WTC11 (cell line): ENCODE measurements around the gene CISD3. TPM values are rescaled to one million over a fixed set of nuclear protein-coding genes. Genes with fewer than 3 reads are reported as not detected.
A peak's percentile ranks its signal among the peaks of the same experiment; 100 is the strongest.

ENCODE experiments used
- ATAC-seq: fragments of 200-7000 bp; cut with Tn5 transposase; 2 replicates; pipeline ENCODE4 v1.10.0; 2021; ENCODE audit warnings: mild to moderate bottlenecking, moderate library complexity
- CTCF ChIA-PET: fragments of 300-600 bp; sonication (Branson Sonifier 250); formaldehyde crosslinking; loops from one replicate; lab custom pipeline; 2021; ENCODE audit warnings: antibody characterized with exemption; lab: Charles Lee
- POLR2A ChIA-PET: fragments of 350-600 bp; sonication (Branson Sonifier 250); formaldehyde crosslinking; loops from one replicate; lab custom pipeline; 2021; ENCODE audit warnings: antibody characterized with exemption; lab: Charles Lee
- DNase-seq: peaks from one replicate; pipeline ENCODE4 v3.0.0; 2021; ENCODE audit warnings: low spot score
- H3K27ac Mint-ChIP-seq: 2 replicates; pipeline ENCODE4 v1.8.0; 2021; ENCODE audit warnings: mixed read lengths
- H3K27me3 Mint-ChIP-seq: 2 replicates; pipeline ENCODE4 v1.8.0; 2021; ENCODE audit warnings: low read depth, mild to moderate bottlenecking, moderate library complexity, mixed read lengths
- H3K36me3 Mint-ChIP-seq: 2 replicates; pipeline ENCODE4 v1.8.0; 2021; ENCODE audit warnings: mixed read lengths
- H3K4me1 Mint-ChIP-seq: 2 replicates; pipeline ENCODE4 v1.8.0; 2022; ENCODE audit warnings: mixed read lengths
- H3K4me3 Mint-ChIP-seq: 2 replicates; pipeline ENCODE4 v1.8.0; 2021; ENCODE audit warnings: mild to moderate bottlenecking, moderate library complexity, mixed read lengths
- H3K9me3 Mint-ChIP-seq: 2 replicates; pipeline ENCODE4 v1.8.0; 2021; ENCODE audit warnings: mixed read lengths
- ATF2 ChIP-seq: sonication (generic); formaldehyde crosslinking; IDR thresholded peaks from 2 replicates; pipeline ENCODE4 v1.8.1; 2022; ENCODE audit warnings: low read depth, missing genetic modification reagents, borderline replicate concordance
- IRF2 ChIP-seq: sonication (generic); formaldehyde crosslinking; IDR thresholded peaks from 2 replicates; pipeline ENCODE4 v1.8.0; 2022; ENCODE audit warnings: low read depth, missing genetic modification reagents, borderline replicate concordance
- MXD4 ChIP-seq: fragments of 250-450 bp; sonication (Bioruptor Pico); IDR thresholded peaks from 2 replicates; pipeline ENCODE4 v1.8.0; 2021; ENCODE audit warnings: mild to moderate bottlenecking, moderate library complexity, borderline replicate concordance
- SMAD4 ChIP-seq: sonication (generic); formaldehyde crosslinking; IDR thresholded peaks from 2 replicates; pipeline ENCODE4 v1.8.0; 2022; ENCODE audit warnings: mild to moderate bottlenecking, missing genetic modification reagents
- TCF7 ChIP-seq: sonication (generic); formaldehyde crosslinking; IDR thresholded peaks from 2 replicates; pipeline ENCODE4 v1.8.0; 2022; ENCODE audit warnings: mild to moderate bottlenecking, low read depth, missing genetic modification reagents, moderate library complexity
- ZNF416 ChIP-seq: fragments of 250-450 bp; sonication (Bioruptor Pico); IDR thresholded peaks from 2 replicates; pipeline ENCODE4 v1.9.0; 2021; ENCODE audit warnings: mild to moderate bottlenecking, inconsistent platforms
- ZNF671 ChIP-seq: fragments of 250-450 bp; sonication (Bioruptor Pico); IDR thresholded peaks from 2 replicates; pipeline ENCODE4 v1.8.0; 2021; ENCODE audit warnings: mild to moderate bottlenecking
- ZSCAN18 ChIP-seq: fragments of 250-450 bp; sonication (Bioruptor Pico); IDR thresholded peaks from 2 replicates; pipeline ENCODE4 v2.1.2; 2022; ENCODE audit warnings: mild to moderate bottlenecking, moderate library complexity
- total RNA-seq: library from RNA; stranded (reverse); gene quantifications from 3 replicates; pipeline ENCODE4 v1.2.3, GENCODE V29; 2021
- TF ChIP-seq, protein P1 (sequence below): fragments of 250-450 bp; sonication (Bioruptor Pico); IDR thresholded peaks from 2 replicates; pipeline ENCODE4 v1.8.0; 2021; ENCODE audit warnings: mild to moderate bottlenecking
- TF ChIP-seq, protein P2 (sequence below): fragments of 250-450 bp; sonication (Bioruptor Pico); conservative IDR thresholded peaks from 2 replicates; pipeline ENCODE4 v1.9.0; 2021; ENCODE audit warnings: mild to moderate bottlenecking
- TF ChIP-seq, protein P3 (sequence below): sonication (generic); formaldehyde crosslinking; conservative IDR thresholded peaks from 2 replicates; pipeline ENCODE4 v1.8.1; 2023; ENCODE audit warnings: mild to moderate bottlenecking, low read depth, missing genetic modification reagents, moderate library complexity

Gene CISD3
- total RNA-seq, 1 experiment from 2014 or later: 12.1 TPM

- TF ChIP-seq TCF7 (CRISPR knock-in tag) (no peak), ATF2 (no peak), ZNF416 (no peak), IRF2 (CRISPR knock-in tag) (no peak)
Observed at GRCh38 chr17:38741921-38742410, 11.8 kb downstream of the CISD3 start (continued).

- peaks cover 54% of the 10 kb centered on the region for H3K4me1 Mint-ChIP-seq
- ATAC-seq (no peak), DNase-seq (no peak)
- H3K27ac Mint-ChIP-seq: peak overlapping the region; percentile 30; the same call in 1 of the 2 replicates
- peaks cover 27% of the 10 kb centered on the region for H3K36me3 Mint-ChIP-seq
- no peak for TF ChIP-seq MXD4 (CRISPR knock-in tag)
- TF ChIP-seq, protein P1, sequence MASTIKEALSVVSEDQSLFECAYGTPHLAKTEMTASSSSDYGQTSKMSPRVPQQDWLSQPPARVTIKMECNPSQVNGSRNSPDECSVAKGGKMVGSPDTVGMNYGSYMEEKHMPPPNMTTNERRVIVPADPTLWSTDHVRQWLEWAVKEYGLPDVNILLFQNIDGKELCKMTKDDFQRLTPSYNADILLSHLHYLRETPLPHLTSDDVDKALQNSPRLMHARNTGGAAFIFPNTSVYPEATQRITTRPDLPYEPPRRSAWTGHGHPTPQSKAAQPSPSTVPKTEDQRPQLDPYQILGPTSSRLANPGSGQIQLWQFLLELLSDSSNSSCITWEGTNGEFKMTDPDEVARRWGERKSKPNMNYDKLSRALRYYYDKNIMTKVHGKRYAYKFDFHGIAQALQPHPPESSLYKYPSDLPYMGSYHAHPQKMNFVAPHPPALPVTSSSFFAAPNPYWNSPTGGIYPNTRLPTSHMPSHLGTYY (CRISPR knock-in tag): no peak
- TF ChIP-seq, protein P2, sequence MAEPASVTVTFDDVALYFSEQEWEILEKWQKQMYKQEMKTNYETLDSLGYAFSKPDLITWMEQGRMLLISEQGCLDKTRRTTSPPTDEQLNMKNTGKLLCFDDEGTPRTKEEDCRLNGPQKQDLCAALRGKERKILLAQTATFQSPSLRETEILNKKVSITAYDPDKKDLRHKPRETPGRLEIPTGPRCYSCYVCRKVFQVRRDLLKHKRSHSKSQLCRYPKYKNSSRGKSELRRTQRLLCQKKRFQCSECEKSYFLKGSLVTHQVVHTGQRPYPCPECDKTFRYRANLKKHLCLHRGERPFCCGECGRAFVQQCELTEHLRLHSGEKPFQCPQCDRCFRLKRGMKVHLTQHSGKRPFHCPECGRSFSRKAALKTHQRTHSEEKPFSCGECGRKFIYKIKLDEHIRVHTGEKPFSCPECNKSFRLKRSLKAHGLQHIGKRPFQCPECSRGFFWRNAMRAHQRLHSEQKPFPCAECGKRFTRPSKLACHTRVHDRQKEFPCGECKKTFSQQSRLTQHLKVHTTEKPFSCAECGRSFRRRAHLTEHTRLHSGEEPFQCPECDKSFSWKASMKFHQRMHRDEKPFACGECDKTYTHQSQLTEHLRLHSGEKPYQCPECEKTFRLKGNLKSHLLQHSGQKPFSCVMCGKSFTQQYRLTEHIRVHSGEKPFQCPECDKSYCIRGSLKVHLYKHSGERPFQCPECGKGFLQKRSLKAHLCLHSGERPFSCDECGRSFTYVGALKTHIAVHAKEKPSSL (CRISPR knock-in tag): no peak
- no peak for TF ChIP-seq ZSCAN18 (CRISPR knock-in tag)
- TF ChIP-seq, protein P3, sequence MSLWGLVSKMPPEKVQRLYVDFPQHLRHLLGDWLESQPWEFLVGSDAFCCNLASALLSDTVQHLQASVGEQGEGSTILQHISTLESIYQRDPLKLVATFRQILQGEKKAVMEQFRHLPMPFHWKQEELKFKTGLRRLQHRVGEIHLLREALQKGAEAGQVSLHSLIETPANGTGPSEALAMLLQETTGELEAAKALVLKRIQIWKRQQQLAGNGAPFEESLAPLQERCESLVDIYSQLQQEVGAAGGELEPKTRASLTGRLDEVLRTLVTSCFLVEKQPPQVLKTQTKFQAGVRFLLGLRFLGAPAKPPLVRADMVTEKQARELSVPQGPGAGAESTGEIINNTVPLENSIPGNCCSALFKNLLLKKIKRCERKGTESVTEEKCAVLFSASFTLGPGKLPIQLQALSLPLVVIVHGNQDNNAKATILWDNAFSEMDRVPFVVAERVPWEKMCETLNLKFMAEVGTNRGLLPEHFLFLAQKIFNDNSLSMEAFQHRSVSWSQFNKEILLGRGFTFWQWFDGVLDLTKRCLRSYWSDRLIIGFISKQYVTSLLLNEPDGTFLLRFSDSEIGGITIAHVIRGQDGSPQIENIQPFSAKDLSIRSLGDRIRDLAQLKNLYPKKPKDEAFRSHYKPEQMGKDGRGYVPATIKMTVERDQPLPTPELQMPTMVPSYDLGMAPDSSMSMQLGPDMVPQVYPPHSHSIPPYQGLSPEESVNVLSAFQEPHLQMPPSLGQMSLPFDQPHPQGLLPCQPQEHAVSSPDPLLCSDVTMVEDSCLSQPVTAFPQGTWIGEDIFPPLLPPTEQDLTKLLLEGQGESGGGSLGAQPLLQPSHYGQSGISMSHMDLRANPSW: no peak
- no peak for TF ChIP-seq SMAD4 (CRISPR knock-in tag)
- no peak for TF ChIP-seq ZNF671
- POLR2A ChIA-PET: no interaction called here
- CTCF ChIA-PET: interaction anchor here (1.7 kb wide), 1 partner anchor 8 kb away, joined by 17 read pairs; no protein-coding TSS in a partner anchor
- H3K4me3 Mint-ChIP-seq: no peak overlapping the region
- H3K9me3 Mint-ChIP-seq: no peaks in the 10 kb centered on the region
- no peaks in the 10 kb centered on the region for H3K27me3 Mint-ChIP-seq
Observed at GRCh38 chr17:38742411-38743308, 12.5 kb downstream of the CISD3 start.
